WTC11 (cell line): ENCODE measurements around the gene FNDC5. TPM values are rescaled to one million over a fixed set of nuclear protein-coding genes. Genes with fewer than 3 reads are reported as not detected.

Experiments
- ATAC-seq: fragments of 200-7000 bp; cut with Tn5 transposase; 2 replicates; pipeline ENCODE4 v1.10.0; 2021; ENCODE audit warnings: mild to moderate bottlenecking, moderate library complexity
- CTCF ChIA-PET: fragments of 300-600 bp; sonication (Branson Sonifier 250); formaldehyde crosslinking; loops from one replicate; lab custom pipeline; 2021; ENCODE audit warnings: antibody characterized with exemption; lab: Charles Lee
- POLR2A ChIA-PET: fragments of 350-600 bp; sonication (Branson Sonifier 250); formaldehyde crosslinking; loops from one replicate; lab custom pipeline; 2021; ENCODE audit warnings: antibody characterized with exemption; lab: Charles Lee
- DNase-seq: peaks from one replicate; pipeline ENCODE4 v3.0.0; 2021; ENCODE audit warnings: low spot score
- H3K27ac Mint-ChIP-seq: 2 replicates; pipeline ENCODE4 v1.8.0; 2021; ENCODE audit warnings: mixed read lengths
- H3K27me3 Mint-ChIP-seq: 2 replicates; pipeline ENCODE4 v1.8.0; 2021; ENCODE audit warnings: low read depth, mild to moderate bottlenecking, moderate library complexity, mixed read lengths
- H3K36me3 Mint-ChIP-seq: 2 replicates; pipeline ENCODE4 v1.8.0; 2021; ENCODE audit warnings: mixed read lengths
- H3K4me1 Mint-ChIP-seq: 2 replicates; pipeline ENCODE4 v1.8.0; 2022; ENCODE audit warnings: mixed read lengths
- H3K4me3 Mint-ChIP-seq: 2 replicates; pipeline ENCODE4 v1.8.0; 2021; ENCODE audit warnings: mild to moderate bottlenecking, moderate library complexity, mixed read lengths
- H3K9me3 Mint-ChIP-seq: 2 replicates; pipeline ENCODE4 v1.8.0; 2021; ENCODE audit warnings: mixed read lengths
- ATF2 ChIP-seq: sonication (generic); formaldehyde crosslinking; IDR thresholded peaks from 2 replicates; pipeline ENCODE4 v1.8.1; 2022; ENCODE audit warnings: low read depth, missing genetic modification reagents, borderline replicate concordance
- CDX4 ChIP-seq: fragments of 250-450 bp; sonication (Bioruptor Pico); IDR thresholded peaks from 2 replicates; pipeline ENCODE4 v1.9.0; 2021; ENCODE audit warnings: moderate library complexity, mild to moderate bottlenecking, inconsistent platforms, borderline replicate concordance
- GABPB1 ChIP-seq: sonication (generic); formaldehyde crosslinking; IDR thresholded peaks from 2 replicates; pipeline ENCODE4 v1.8.1; 2023; ENCODE audit warnings: mild to moderate bottlenecking, missing genetic modification reagents
- JAZF1 ChIP-seq: fragments of 250-450 bp; sonication (Bioruptor Pico); IDR thresholded peaks from 2 replicates; pipeline ENCODE4 v1.9.0; 2021; ENCODE audit warnings: moderate library complexity, mild to moderate bottlenecking, inconsistent platforms
- KAT7 ChIP-seq: sonication (generic); formaldehyde crosslinking; IDR thresholded peaks from 2 replicates; pipeline ENCODE4 v1.8.1; 2023; ENCODE audit warnings: missing genetic modification reagents, mild to moderate bottlenecking, borderline replicate concordance
- NFATC4 ChIP-seq: fragments of 250-450 bp; sonication (Bioruptor Pico); IDR thresholded peaks from 2 replicates; pipeline ENCODE4 v1.9.0; 2021; ENCODE audit warnings: mild to moderate bottlenecking
- NFYB ChIP-seq: sonication (generic); formaldehyde crosslinking; conservative IDR thresholded peaks from 2 replicates; pipeline ENCODE4 v1.8.0; 2022; ENCODE audit warnings: low read depth, missing genetic modification reagents
- OVOL2 ChIP-seq: fragments of 250-450 bp; sonication (Bioruptor Pico); IDR thresholded peaks from 2 replicates; pipeline ENCODE4 v1.9.0; 2021; ENCODE audit warnings: mild to moderate bottlenecking, borderline replicate concordance
- RELA ChIP-seq: sonication (generic); formaldehyde crosslinking; IDR thresholded peaks from 2 replicates; pipeline ENCODE4 v1.8.1; 2022; ENCODE audit warnings: missing genetic modification reagents, mild to moderate bottlenecking, borderline replicate concordance
- SMAD3 ChIP-seq: sonication (generic); formaldehyde crosslinking; IDR thresholded peaks from 2 replicates; pipeline ENCODE4 v1.8.0; 2022; ENCODE audit warnings: missing genetic modification reagents, mild to moderate bottlenecking, borderline replicate concordance
- SMAD4 ChIP-seq: sonication (generic); formaldehyde crosslinking; IDR thresholded peaks from 2 replicates; pipeline ENCODE4 v1.8.0; 2022; ENCODE audit warnings: mild to moderate bottlenecking, missing genetic modification reagents
- TCF7 ChIP-seq: sonication (generic); formaldehyde crosslinking; IDR thresholded peaks from 2 replicates; pipeline ENCODE4 v1.8.0; 2022; ENCODE audit warnings: mild to moderate bottlenecking, low read depth, missing genetic modification reagents, moderate library complexity
- TEAD4 ChIP-seq: sonication (generic); formaldehyde crosslinking; IDR thresholded peaks from 2 replicates; pipeline ENCODE4 v1.8.0; 2022; ENCODE audit warnings: mild to moderate bottlenecking, missing genetic modification reagents
- ZNF219 ChIP-seq: sonication (generic); formaldehyde crosslinking; IDR thresholded peaks from 2 replicates; pipeline ENCODE4 v1.8.0; 2023; ENCODE audit warnings: missing genetic modification reagents, mild to moderate bottlenecking, borderline replicate concordance
- ZNF423 ChIP-seq: fragments of 250-450 bp; sonication (Bioruptor Pico); IDR thresholded peaks from 2 replicates; pipeline ENCODE4 v2.1.2; 2022; ENCODE audit warnings: mild to moderate bottlenecking, moderate library complexity
- total RNA-seq: library from RNA; stranded (reverse); gene quantifications from 3 replicates; pipeline ENCODE4 v1.2.3, GENCODE V29; 2021
- TF ChIP-seq, protein P1 (sequence below): sonication (generic); formaldehyde crosslinking; IDR thresholded peaks from 2 replicates; pipeline ENCODE4 v1.8.1; 2023; ENCODE audit warnings: mild to moderate bottlenecking, missing genetic modification reagents
- TF ChIP-seq, protein P2 (sequence below): sonication (generic); formaldehyde crosslinking; IDR thresholded peaks from 2 replicates; pipeline ENCODE4 v1.8.1; 2023; ENCODE audit warnings: mild to moderate bottlenecking, missing genetic modification reagents

FNDC5 gene
- total RNA-seq, 1 experiment from 2014 or later = 1.2 TPM

DNA sequence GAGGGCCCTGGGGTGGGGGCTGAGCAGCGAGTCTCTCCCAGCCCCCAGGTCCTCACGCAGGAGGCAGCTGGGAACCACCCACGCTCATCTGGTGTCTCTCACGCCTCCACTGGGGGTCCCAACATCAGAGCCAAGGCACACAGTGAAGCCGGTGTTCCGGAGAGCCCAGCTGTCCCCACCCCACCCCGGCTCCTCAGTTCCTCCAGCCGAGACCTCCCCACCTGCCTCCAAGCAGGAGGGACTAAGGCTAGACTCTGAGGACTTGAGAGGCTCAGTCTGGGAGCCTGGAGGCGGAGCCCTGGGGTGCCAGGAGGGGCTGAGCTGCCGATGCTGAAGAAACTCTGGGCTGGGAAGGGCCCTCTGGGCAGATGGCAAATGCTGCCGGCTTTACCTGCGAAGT, 14.0 kb upstream of the FNDC5 start (continued):
- no peak for TF ChIP-seq RELA (CRISPR knock-in tag)
- no peak for TF ChIP-seq NFATC4 (CRISPR knock-in tag)
- no peak for TF ChIP-seq OVOL2 (CRISPR knock-in tag)
- no peak for TF ChIP-seq KAT7 (CRISPR knock-in tag)
- no peak for TF ChIP-seq ZNF219 (CRISPR knock-in tag)
- no peak for TF ChIP-seq ZNF423
- TF ChIP-seq SMAD4 (CRISPR knock-in tag) = no peak
- TF ChIP-seq TCF7 = no peak
- TF ChIP-seq, protein P1, sequence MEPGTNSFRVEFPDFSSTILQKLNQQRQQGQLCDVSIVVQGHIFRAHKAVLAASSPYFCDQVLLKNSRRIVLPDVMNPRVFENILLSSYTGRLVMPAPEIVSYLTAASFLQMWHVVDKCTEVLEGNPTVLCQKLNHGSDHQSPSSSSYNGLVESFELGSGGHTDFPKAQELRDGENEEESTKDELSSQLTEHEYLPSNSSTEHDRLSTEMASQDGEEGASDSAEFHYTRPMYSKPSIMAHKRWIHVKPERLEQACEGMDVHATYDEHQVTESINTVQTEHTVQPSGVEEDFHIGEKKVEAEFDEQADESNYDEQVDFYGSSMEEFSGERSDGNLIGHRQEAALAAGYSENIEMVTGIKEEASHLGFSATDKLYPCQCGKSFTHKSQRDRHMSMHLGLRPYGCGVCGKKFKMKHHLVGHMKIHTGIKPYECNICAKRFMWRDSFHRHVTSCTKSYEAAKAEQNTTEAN (CRISPR knock-in tag) = no peak
- no peak for TF ChIP-seq TEAD4 (CRISPR knock-in tag)
- no peak for TF ChIP-seq ATF2 (CRISPR knock-in tag)
- TF ChIP-seq GABPB1 = no peak

DNA sequence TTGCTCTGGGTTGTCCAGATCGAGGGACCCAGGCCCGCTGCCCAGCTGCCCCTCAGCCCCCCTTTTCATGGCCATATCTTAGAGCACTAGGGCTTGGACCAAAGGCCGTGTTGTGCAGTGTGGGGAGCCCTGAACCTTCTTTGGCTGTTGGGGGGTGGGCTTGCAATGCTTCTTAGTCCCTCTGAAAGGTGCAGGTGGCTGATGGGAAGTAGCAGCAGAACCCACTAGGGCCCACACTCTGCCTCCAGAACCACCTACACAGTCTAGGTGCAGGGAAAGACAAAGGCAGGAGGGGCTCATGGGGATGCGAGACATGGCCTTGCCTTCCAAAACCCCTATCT, 13.3 kb upstream of the FNDC5 start:
- no peak overlapping the region for H3K4me3 Mint-ChIP-seq
- no peak for DNase-seq
- POLR2A ChIA-PET = no interaction called here
- TF ChIP-seq CDX4 (CRISPR knock-in tag) (no peak), ZNF219 (CRISPR knock-in tag) (no peak), TEAD4 (CRISPR knock-in tag) (no peak), SMAD3 (no peak), JAZF1 (no peak)
- TF ChIP-seq, all 79 proteins: peak for 0
- H3K9me3 Mint-ChIP-seq = no peaks in the 10 kb centered on the region
- H3K27ac Mint-ChIP-seq = no peak overlapping the region
- CTCF ChIA-PET = interaction anchor here (0.8 to 4.6 kb wide), 3 partner anchors 8 to 111 kb away, joined by 3 to 93 read pairs (median 3); no protein-coding TSS in a partner anchor
- peaks cover 51% of the 10 kb centered on the region for H3K27me3 Mint-ChIP-seq
- no peak for ATAC-seq
- no peaks in the 10 kb centered on the region for H3K36me3 Mint-ChIP-seq
- peaks cover 12% of the 10 kb centered on the region for H3K4me1 Mint-ChIP-seq

DNA sequence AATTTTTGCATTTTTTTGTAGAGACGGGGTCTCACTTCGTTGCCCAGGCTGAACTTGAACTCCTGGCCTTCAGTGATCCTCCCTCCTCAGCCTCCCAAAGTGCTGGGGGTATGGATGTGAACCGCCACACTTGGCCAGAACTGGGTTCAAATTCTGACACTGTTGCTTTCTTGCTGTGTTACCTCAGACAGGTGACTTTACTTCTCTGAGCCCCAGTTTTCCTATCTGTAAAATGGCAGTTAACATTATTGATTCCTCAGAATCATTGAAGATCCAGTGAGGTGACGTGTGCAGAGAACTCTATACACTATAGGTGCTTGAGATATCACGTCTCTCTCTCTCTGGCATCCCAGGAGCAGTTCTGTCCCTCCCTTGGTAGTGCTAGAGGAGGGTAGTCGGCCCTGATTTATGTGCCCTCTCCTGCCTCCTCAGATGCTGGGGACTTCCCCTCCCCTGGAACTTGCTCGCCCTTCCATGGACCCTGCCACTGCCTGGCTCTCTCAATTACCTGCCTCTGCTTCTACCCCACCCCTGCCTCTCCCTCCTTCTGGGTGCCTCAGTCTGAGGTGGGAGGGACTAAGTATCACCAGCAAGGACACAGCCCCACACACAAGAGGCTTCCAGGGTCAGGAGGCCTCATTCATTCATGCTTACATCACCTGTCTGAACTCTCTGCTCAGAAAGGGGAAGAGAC, 12.8 kb upstream of the FNDC5 start:
- peaks cover 46% of the 10 kb centered on the region for H3K27me3 Mint-ChIP-seq
- no peak for DNase-seq
- H3K4me3 Mint-ChIP-seq = no peak overlapping the region
- no peaks in the 10 kb centered on the region for H3K36me3 Mint-ChIP-seq
- H3K9me3 Mint-ChIP-seq = no peaks in the 10 kb centered on the region
- POLR2A ChIA-PET = no interaction called here
- peaks cover 12% of the 10 kb centered on the region for H3K4me1 Mint-ChIP-seq
- H3K27ac Mint-ChIP-seq = no peak overlapping the region
- CTCF ChIA-PET = interaction anchor here (2.1 to 3.4 kb wide), 2 partner anchors 9 to 11 kb away, joined by 13 to 27 read pairs; no protein-coding TSS in a partner anchor
- ATAC-seq = no peak
- TF ChIP-seq, protein P2, sequence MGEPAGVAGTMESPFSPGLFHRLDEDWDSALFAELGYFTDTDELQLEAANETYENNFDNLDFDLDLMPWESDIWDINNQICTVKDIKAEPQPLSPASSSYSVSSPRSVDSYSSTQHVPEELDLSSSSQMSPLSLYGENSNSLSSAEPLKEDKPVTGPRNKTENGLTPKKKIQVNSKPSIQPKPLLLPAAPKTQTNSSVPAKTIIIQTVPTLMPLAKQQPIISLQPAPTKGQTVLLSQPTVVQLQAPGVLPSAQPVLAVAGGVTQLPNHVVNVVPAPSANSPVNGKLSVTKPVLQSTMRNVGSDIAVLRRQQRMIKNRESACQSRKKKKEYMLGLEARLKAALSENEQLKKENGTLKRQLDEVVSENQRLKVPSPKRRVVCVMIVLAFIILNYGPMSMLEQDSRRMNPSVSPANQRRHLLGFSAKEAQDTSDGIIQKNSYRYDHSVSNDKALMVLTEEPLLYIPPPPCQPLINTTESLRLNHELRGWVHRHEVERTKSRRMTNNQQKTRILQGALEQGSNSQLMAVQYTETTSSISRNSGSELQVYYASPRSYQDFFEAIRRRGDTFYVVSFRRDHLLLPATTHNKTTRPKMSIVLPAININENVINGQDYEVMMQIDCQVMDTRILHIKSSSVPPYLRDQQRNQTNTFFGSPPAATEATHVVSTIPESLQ = no peak
- no peak for TF ChIP-seq NFYB (CRISPR knock-in tag)
